AG04450 (cell line): Measurements from ENCODE around the gene TNIP2. TPM values are rescaled to one million over a fixed set of nuclear protein-coding genes. Genes with fewer than 3 reads are reported as not detected.
"Not testable (repeated sequence)": the region's sequence is repeated elsewhere in the genome, so short reads cannot be mapped to it uniquely, and the experiment has no call there.

Experiments used
- CTCF ChIA-PET: fragments of 300-600, 350-600 bp; formaldehyde crosslinking; extraction: SDS; loops from one replicate; lab custom pipeline; 2022; ENCODE audit warnings: antibody characterized with exemption, inconsistent platforms; lab: Charles Lee
- POLR2A ChIA-PET: fragments of 350-600 bp; formaldehyde crosslinking; extraction: SDS; loops from one replicate; lab custom pipeline; 2021; ENCODE audit warnings: antibody characterized with exemption, inconsistent platforms; lab: Yijun Ruan, JAX
- DNase-seq: peaks from one replicate; pipeline ENCODE4 v3.0.0-alpha.2; 2011; ENCODE audit warnings: low read depth, low spot score
- H3K27ac ChIP-seq: one replicate; pipeline ENCODE4 v1.5.1; 2012; ENCODE audit warnings: low read depth, low read length, control low read depth
- H3K27me3 ChIP-seq: one replicate; pipeline ENCODE4 v1.6.0; 2012; ENCODE audit warnings: low read length; ENCODE audit not compliant: control insufficient read depth, insufficient read depth
- H3K4me3 ChIP-seq: 2 replicates; pipeline ENCODE4 v1.5.1; 2011; ENCODE audit warnings: mild to moderate bottlenecking, low read depth, low read length, control low read depth
- H3K9me3 ChIP-seq: 2 replicates; pipeline ENCODE4 v1.5.1; 2012; ENCODE audit warnings: low read length; ENCODE audit not compliant: control insufficient read depth, insufficient read depth
- polyA plus RNA-seq: library from polyadenylated mRNA; depleted of rRNA; stranded (reverse); fragments of >200 nt; gene quantifications from 2 replicates; pipeline ENCODE4 v1.2.3, GENCODE V29; 2011
- TF ChIP-seq, protein P1 (sequence below): IDR thresholded peaks from 2 replicates; pipeline ENCODE4 v1.5.1; 2011; ENCODE audit warnings: low read depth, low read length, control low read depth, inconsistent platforms

Gene TNIP2
- polyA plus RNA-seq, 1 experiment = 28.8 TPM

DNA sequence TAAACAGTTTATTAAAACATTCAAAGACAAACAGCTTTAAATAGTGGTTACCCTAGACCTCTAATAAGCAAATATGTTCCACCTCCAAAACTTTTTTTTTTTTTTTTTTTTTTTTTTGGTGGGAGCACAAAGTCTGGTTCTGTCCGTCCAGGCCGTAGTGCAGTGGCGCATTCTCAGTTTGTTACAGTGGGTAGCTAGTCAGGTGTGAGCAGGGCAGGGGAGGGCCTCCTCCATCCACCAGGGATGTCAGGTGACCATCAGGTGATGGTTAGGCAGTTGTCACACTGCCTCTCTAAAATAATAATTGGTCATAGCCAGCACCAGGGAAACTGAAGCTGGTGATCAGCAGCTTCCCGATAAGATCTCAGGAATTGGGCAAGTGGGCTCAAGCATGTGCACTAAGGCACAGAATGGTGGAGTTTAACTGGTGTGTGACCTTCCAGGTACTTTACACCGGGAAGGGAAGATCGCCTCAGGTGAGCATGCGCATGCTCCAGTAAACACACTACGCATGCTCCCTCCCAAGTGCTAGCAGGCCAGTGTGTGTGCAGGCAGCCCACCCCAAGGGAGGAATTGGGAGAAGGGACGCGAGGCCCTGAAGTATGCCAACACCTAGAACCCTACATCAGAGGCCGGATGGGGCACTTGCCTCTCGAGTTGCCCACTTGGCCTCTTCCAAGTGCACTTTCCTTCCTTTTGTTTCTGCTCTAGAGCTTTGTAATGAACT lies 27.2 kb downstream of the TNIP2 start:
- TF ChIP-seq, protein P1, sequence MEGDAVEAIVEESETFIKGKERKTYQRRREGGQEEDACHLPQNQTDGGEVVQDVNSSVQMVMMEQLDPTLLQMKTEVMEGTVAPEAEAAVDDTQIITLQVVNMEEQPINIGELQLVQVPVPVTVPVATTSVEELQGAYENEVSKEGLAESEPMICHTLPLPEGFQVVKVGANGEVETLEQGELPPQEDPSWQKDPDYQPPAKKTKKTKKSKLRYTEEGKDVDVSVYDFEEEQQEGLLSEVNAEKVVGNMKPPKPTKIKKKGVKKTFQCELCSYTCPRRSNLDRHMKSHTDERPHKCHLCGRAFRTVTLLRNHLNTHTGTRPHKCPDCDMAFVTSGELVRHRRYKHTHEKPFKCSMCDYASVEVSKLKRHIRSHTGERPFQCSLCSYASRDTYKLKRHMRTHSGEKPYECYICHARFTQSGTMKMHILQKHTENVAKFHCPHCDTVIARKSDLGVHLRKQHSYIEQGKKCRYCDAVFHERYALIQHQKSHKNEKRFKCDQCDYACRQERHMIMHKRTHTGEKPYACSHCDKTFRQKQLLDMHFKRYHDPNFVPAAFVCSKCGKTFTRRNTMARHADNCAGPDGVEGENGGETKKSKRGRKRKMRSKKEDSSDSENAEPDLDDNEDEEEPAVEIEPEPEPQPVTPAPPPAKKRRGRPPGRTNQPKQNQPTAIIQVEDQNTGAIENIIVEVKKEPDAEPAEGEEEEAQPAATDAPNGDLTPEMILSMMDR = no peak
- H3K9me3 ChIP-seq = no peaks in the 10 kb centered on the region; the same call in 1 of the 2 replicates
- ChIA-PET CTCF (interaction anchor here (0.6 kb wide), 1 partner anchor 95 kb away, joined by 9 read pairs; no protein-coding TSS in a partner anchor), POLR2A (interaction anchor here (0.7 kb wide), 1 partner anchor 478 kb away, joined by 4 read pairs; no protein-coding TSS in a partner anchor)
- no peak overlapping the region for H3K27ac ChIP-seq
- no peak overlapping the region for H3K4me3 ChIP-seq
- no peaks in the 10 kb centered on the region for H3K27me3 ChIP-seq
- DNase-seq = no peak

DNA sequence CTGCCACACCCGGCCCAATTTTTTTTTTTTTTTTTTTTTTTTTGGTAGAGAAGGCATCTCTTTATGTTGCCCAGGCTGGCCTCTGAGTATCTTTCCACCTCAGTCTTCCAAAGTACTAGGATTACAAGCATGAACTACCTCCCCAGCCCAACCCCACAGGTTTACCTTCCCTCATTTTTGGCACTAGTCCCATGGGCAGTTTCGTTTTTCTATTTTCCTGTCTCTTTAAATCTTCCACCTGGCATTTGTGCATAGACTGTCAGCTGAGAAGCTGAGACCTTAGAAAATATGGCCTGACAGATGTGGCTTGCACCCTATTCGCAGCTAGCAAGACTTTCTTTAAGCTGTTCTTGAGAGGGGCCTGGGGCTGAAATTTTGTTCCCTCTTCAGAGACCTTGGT lies 27.9 kb downstream of the TNIP2 start:
- ChIA-PET POLR2A (interaction anchor here (0.7 kb wide), 1 partner anchor 477 kb away, joined by 4 read pairs; no protein-coding TSS in a partner anchor), CTCF (interaction anchor here (0.6 kb wide), 1 partner anchor 96 kb away, joined by 9 read pairs; no protein-coding TSS in a partner anchor)
- H3K27me3 ChIP-seq = no peaks in the 10 kb centered on the region
- H3K4me3 ChIP-seq = no peak overlapping the region
- TF ChIP-seq, protein P1 = no peak
- no peaks in the 10 kb centered on the region; the same call in 1 of the 2 replicates for H3K9me3 ChIP-seq
- no peak for DNase-seq
- H3K27ac ChIP-seq = no peak overlapping the region

DNA sequence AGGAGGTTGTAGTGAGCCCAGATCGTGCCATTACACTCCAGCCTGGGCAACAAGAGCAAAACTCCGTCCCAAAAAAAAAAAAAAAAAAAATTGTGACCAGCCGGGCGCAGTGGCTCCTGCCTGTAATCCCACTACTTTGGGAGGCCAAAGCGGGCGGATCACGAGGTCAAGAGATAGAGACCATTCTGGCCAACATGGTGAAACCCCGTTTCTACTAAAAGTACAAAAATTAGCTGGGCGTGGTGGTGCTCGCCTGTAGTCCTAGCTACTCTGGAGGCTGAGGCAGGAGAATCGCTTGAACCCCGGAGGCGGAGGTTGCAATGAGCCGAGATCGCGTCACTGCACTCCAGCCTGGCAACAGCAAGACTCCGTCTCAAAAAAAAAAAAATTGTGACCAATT lies 29.3 kb downstream of the TNIP2 start:
- POLR2A ChIA-PET = interaction anchor here (0.6 kb wide), 1 partner anchor 13 kb away, joined by 3 read pairs; no protein-coding TSS in a partner anchor
- DNase-seq, H3K27ac ChIP-seq, CTCF ChIA-PET, H3K9me3 ChIP-seq, H3K27me3 ChIP-seq, H3K4me3 ChIP-seq: not testable (repeated sequence)

DNA sequence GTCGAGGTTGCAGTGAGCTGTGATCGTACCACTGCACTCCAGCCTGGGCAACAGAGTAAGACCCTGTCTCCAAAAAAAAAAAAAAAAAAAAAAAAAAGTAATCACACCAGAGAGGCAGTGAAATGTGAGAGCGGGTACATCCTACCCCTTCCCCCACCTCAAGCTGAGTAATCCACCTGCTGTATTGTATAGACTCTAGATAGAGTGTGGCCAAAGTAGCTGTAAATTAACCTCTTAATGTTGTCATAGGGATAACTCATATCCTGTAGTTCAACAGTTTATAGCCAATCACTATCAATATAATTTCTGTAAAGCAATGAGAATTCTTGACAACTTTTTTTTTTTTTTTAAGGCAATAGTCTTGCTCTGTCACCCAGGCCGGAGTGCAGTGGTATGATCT lies 30.8 kb downstream of the TNIP2 start:
- ChIA-PET CTCF (interaction anchor here (0.6 to 0.7 kb wide), 2 partner anchors 12 to 766 kb away, joined by 3 to 4 read pairs; no protein-coding TSS in a partner anchor), POLR2A (interaction anchor here (0.6 kb wide), 1 partner anchor 965 kb away, joined by 9 read pairs; no protein-coding TSS in a partner anchor)
- no peaks in the 10 kb centered on the region for H3K9me3 ChIP-seq
- H3K27me3 ChIP-seq = no peaks in the 10 kb centered on the region
- no peak overlapping the region for H3K27ac ChIP-seq
- TF ChIP-seq, protein P1 = no peak
- H3K4me3 ChIP-seq = no peak overlapping the region
- no peak for DNase-seq

DNA sequence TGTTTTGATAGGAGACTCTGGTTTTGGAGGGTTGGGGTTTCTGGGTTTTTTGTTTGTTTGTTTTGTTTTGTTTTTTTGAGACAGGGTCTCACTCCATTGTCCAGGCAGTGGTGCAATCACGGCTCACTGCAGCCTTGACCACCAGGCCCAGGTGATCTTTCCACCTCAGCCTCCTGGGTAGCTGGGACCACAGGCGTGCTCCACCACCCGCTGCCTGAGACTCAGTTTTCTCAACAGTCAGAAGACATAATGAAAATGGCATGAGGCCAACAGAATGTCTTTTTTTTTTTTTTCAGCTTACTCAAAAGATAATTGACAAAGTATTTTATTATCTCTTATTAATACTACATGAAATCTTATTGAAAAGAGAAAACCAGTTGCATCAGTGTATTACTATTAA lies 32.4 kb downstream of the TNIP2 start:
- no peak overlapping the region for H3K4me3 ChIP-seq
- TF ChIP-seq, protein P1 = no peak
- no peak for DNase-seq
- no peaks in the 10 kb centered on the region for H3K9me3 ChIP-seq
- no peak overlapping the region for H3K27ac ChIP-seq
- ChIA-PET POLR2A (no interaction called here), CTCF (interaction anchor here (0.6 kb wide), 1 partner anchor 211 kb away, joined by 3 read pairs; no protein-coding TSS in a partner anchor)
- no peaks in the 10 kb centered on the region for H3K27me3 ChIP-seq
